ENCODE measurements around the gene DES.

DNA sequence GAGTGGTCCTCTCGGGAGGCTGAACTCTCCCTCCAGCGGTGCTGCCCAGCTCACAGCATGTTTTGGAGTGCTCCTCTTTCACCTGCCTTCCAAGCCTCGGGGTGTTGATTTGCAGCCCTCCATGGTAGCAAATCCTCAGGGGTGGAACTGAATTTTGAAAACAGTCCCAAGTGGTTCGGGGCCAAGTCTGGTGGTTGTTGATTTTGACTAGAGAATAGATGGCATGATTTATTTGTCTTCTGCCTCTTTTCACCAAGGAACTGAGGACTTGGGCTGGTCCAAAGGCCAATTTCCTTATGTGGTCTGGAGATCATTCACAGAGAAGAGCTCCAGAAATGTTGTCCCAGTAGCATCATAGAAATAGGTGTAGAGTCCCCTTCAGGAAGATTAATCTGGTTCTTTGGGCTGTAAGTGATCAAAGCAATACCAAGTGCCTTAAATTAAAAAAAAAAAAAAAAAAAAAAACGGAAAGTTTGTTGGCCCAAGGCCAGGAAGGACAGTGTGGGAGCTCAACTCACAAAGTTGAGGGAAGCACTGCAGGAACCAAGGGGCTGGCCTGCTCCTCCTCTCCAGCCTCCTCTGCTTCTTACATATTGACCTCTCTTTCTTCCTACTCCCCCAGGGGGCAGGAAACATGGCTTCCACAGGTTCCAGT, 2.5 kb upstream of the DES start:
- TF ChIP-seq, protein P1, sequence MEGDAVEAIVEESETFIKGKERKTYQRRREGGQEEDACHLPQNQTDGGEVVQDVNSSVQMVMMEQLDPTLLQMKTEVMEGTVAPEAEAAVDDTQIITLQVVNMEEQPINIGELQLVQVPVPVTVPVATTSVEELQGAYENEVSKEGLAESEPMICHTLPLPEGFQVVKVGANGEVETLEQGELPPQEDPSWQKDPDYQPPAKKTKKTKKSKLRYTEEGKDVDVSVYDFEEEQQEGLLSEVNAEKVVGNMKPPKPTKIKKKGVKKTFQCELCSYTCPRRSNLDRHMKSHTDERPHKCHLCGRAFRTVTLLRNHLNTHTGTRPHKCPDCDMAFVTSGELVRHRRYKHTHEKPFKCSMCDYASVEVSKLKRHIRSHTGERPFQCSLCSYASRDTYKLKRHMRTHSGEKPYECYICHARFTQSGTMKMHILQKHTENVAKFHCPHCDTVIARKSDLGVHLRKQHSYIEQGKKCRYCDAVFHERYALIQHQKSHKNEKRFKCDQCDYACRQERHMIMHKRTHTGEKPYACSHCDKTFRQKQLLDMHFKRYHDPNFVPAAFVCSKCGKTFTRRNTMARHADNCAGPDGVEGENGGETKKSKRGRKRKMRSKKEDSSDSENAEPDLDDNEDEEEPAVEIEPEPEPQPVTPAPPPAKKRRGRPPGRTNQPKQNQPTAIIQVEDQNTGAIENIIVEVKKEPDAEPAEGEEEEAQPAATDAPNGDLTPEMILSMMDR (IDR thresholded peaks at IDR 0.05): no peak
- no peak for TF ChIP-seq ZFX (IDR thresholded peaks at IDR 0.05; ENCODE audit: borderline replicate concordance)

Data from 22Rv1 (cell line).